DMS153 treated with DMSO at 0.1 percent for 48 hours (cell line): ENCODE data around the gene CCND3.
"Not testable (repeated sequence)": the region's sequence is repeated elsewhere in the genome, so short reads cannot be mapped to it uniquely, and the experiment has no call there.

ENCODE experiments used
- DNase-seq: peaks from one replicate; lab custom pipeline; 2025; ENCODE audit not compliant: unreplicated experiment; lab: John Stamatoyannopoulos, UW

CCND3 gene

DNA sequence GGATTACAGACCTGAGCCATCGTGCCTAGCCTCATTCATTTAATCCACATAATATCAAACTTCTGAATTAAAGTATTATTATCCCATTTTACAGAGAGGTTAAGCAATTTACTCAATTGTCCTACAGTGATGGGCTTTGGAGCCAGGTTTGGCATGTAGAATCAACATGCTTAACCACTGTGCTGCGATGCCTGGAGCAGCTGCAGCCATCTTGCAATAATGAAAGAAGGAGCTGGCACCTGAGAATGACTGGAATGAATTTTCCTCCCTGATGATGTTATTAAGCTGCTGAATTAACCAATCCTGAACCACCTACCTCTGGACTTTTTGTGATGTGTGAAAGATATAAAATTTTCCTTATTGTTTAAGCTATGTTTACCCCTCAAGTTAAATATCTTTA lies 13.1 kb upstream of the CCND3 start:
- DNase-seq = no peak

DNA sequence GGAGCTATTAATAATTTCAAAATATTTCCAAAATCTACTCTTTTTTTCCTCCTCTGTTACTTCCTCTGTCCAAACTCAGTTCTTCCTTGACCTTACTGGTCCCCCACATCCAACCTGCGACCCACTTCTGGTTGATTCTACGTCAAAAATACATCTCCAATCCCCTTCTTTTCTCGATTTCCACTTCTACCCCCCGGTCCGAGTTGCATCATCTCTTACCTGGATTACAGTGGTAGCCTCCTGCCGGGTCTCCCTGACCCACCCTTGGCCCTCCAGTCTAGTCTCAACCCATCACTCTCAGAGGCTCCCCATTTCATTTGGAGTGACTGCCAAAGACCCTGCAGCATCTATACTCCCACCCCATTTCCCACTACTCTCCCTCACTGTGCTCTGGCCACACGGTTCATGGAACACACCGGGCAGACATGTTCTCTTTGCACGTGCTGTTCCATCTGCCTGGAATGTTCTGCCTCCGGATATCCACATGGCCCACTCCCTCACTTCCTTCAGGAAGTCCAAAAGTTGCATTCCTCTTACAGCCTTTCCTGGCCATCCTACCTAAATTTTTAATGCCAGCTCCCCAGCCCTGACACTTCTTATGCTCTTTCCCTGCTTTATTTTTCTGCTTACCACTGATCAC lies 6.1 kb upstream of the CCND3 start:
- no peak for DNase-seq

DNA sequence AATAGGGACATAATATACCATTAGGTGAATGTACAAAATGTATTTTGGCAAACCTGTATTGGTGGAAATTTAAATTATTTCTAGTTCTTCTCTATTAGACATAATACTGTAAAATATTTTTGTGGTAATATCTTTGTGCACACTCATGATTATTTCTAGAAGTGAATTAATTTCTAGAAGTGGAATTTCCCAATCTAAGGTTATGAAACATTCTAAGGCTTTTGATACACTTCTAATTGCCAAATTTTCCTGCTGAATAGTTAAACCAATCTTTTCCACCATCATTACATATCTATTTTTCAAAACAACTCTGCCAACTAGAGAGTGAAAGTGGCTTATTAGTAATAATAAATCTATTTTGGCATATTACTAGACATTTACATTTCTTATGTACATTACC lies 1.8 kb upstream of the CCND3 start:
- DNase-seq = no peak

DNA sequence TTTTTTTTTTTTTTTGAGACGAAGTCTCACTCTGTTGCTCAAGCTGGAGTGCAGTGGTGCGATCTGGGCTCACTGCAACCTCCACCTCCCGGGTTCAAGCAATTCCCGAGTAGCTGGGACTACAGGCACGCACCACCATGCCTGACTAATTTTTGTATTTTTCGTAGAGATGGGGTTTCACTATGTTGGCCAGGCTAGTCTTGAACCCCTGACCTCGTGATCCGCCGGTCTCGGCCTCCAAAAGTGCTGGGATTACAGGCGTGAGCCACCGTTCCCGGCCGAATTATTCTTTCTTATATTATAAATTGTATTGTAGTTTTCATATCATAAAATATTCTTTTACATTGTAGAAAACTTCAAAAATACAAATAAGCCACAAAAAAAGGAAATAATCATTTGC lies 1.3 kb upstream of the CCND3 start:
- DNase-seq = not testable (repeated sequence)

DNA sequence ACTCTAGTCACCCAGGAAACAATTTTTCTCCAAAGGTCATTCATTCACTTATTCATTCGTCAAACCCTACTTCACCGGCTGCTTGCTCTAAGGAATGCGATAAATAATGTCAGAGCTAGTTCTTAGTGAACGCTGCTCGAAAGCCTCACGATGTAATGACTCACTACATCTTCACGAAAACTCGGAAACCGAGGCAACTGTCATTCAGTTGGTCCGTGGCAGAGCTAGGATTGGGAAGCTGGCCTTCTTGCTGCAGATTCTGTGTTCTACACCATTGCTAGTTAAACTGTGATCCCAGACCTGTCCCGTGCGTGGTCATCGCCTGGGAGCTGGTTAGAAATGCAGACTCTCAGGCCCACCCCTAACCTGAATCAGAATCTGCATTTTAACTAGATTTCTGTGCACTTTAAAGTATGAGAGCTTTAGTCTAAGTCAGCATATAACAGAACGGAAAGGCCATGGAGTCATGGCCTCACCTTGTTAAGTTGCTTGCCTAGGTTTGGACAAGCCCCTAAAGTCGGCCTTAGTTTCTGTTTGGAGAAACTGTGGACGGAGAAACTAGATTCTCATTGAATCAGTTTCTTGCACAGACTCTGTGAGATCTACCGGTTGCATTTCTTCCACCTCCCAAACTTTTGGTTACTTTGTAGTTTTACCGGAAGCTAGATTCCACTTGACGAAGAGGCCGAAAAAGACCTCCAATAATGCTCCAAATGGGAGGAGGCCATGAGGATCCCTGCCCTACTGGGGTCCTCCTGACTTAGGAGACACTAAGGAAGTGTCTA lies 651 bp upstream of the CCND3 start:
- DNase-seq = no peak

DNA sequence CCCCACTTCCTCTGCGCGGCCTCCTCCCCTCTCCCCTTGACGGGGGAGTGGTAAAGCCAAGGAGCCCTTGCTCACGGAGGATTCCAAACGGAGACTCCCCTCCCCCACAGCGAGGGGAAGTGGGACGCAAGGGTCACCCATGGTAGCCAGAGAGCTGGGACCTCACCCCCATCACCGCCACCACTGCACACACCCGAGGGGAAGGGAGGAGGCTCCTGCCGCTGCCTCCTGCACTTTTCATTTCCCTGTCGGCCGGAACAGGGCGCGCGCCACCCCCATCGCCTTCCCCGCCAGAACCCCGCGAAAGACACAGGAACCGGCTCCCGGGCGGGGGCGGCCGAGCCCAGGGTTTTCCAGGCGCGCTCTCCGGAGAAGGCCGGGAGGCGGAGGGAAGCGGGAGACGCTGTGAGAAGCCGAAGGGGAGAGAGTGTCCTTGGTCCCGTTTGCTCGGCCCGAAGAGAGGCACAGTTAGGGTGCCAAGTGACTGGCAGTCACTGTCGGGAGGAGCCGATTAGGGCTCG lies 789 bp downstream of the CCND3 start:
- no peak for DNase-seq

DNA sequence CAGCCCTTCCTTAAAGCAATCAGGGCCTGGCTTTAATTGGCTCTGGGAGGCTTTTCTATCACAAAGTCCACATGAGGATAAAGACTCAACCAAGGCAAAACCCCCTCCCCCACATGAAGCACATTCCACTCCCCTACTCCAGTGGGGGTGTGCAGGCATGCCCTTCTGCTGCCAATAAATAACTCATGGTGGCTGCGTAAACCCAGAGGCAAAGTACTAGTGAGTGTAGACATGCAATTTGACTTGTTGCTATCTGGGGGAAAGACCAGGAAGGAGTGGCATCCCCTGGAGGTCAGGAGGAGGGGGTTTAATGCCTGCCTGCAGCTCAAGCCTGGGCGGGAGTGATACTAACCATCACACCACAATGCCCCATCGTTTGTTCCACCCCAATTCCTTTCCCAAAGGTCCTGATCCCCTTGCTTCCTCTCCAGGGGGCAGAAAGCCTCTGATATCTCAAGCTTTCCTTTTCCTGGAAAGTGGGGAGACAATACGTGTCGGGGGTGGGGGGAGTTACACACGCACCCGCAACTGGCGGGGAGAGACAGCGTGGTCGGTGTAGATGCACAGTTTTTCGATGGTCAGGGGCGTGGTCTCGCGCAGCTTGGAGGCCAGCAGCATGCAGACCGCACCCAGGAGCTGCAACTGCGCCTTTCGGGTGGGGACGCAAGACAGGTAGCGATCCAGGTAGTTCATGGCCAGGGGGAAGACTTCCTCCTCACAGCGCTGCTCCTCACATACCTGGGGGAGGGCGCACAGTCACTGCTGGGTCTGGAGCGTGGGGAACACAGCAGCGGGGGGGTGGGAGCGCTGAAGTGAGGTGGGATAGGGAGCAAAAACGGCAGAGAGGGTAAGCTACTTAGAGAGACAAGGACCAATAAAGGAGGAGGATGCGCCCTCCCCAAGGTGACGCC lies 1.5 kb downstream of the CCND3 start:
- DNase-seq = no peak

DNA sequence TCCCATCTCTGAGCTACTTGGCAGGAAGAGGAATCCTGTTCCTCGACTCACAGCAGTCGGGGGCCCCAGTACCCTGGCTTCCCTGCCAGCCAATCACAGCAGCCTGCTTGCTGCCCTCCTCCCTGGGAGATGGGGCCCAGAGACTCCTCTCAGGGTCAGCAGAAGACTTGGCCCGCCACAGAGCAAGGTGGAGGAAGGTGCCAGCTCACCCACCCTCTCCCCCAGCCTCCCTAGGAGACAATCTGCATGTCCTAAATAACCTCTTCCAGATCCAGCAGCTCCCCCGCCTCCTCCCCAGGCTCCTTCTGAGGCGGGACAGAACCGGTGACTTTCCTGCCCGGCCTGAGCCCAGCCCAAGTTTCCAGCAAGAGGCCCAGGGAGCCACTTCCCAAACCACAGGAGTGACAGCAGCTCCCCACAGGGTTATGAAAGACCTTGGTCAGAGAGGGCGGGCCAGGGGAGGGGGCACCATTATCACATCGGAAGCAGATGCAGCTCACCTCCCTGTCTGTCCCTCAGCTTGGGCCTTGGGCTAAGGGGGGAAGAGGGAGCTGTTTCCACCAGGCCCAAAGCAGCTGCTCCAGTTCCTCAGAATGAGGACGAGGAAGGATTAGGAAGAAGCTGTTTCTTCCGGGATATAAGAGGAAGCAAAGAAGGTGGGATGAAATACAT lies 2.3 kb downstream of the CCND3 start:
- DNase-seq = no peak

DNA sequence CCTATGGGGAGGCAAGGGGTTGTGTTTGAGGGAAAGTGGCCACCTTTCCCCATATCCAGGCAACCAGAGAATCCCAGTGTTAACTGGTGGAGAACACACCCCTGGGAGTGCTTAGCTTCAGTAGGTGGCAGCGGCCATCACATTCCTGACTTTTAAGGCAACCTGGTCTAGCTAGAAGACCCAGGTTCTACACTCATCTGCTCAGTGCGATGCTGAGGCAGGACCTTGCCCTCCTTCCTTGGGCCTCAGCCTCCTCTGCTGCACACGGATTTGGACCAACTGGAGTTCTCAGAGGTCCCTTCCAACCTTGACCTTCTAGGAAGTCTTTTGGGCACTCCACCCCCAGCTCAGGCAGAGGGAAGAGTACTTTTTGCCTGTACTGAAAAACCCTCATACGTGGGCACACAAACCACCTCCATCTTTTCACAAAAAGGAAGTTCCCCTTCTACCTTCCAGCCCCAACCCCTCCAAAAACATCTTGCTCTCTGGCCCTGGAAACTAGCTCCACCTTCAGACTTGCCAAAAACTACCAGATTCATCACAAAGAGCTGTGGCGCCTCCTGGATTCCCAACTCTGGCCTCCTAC lies 2.9 kb downstream of the CCND3 start:
- no peak for DNase-seq

DNA sequence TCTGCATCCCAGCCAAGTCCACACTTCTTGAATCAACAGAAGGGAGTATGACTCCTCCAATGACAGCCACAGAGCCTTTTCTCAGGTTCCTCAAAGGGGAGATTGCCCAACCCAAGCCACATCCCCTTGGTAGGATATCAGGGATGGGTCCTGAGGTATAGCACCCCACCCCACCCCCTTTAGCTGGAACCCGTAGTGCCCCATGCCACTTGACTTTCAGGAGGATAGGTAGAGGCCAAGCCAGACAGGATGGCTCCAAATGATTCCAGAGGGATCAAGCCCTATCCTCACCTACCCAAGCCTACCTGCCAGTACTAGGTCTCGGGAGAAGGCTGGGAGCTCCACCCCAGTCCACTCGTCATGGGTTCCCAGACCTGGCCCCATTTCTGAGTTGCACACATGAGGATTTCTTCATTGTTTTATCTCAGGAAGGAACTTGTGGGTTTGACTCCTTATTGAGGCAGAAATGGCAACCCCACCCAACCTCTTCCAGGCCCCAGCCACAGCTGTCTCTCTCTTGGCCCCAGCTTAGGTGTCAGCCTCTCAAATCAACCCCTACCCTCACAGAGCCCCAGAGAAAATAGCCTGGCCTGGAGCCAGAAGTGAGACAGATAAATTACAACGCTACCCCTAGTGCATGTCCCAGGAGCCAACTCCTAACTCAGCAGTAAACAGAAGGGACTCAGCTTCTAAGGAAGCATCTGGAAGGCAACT lies 3.6 kb downstream of the CCND3 start:
- no peak for DNase-seq

DNA sequence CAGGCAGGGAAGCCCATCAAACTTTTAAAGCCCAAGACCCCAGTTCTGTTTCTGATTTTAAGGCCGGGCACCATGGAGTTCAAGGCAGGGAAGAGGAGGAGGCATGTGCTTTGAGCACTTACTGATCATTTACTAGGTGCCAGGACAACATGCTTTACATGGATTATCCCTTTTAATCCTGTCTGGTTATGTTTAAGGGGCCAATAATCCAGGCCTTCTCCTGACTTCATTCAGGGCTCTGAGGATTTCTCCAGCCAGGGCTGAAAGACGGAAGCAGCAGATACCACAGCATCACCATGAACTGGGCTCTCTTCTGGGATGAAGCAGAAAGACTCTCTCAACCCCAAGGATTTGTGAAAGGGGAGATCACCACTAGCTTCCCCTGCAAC lies 4.1 kb downstream of the CCND3 start:
- DNase-seq = no peak

DNA sequence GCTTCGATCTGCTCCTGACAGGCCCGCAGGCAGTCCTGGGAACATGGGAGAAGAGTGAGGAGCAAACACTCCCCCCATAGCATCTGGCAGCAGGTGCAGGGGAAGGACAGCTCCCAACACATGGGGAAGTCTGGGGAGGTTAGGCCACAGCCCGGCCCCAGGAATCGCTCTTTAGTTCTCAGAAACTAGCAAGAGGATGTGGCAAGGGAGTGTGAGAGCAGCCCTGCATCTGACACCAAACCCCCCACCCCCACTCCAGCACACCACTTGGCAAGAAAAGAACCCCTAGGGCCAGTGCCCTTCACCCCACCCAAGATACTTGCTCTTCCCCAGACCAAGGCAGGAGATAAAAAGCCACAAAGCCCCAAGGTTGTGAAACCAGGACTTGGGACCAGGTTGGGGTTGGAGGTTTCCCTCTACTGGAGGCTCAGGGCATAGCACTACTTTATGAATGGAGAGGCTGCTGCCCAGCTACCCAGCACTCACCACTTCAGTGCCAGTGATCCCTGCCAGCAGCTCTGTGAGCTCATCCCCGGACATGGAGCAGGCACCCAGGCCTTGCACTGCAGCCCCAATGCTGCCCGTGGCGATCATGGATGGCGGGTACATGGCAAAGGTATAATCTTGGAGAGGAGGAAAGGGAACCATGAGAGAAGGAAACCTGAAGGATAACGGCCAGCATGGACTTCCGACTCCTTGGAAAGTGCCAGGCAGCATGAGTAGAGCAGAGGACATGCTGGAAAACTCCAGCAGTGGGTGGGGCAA lies 5.4 kb downstream of the CCND3 start:
- peak; percentile 36 for DNase-seq

DNA sequence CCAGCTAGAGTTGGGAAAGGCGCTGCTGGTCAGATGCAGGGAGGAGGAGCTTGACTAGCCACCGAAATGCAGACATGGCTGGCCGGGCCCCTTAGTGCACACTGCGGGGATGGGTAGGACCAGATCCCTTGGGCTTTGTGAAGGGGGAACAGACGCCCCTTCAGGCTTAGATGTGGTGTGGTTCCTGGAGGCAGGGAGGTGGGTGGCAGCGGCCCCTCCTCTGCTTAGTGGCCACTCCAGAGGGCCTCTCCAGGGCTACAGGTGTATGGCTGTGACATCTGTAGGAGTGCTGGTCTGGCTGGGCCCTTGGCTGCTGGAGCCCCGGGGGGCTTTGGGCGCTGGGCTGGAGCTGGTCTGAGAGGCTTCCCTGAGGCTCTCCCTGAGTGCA lies 5.9 kb downstream of the CCND3 start:
- no peak for DNase-seq

DNA sequence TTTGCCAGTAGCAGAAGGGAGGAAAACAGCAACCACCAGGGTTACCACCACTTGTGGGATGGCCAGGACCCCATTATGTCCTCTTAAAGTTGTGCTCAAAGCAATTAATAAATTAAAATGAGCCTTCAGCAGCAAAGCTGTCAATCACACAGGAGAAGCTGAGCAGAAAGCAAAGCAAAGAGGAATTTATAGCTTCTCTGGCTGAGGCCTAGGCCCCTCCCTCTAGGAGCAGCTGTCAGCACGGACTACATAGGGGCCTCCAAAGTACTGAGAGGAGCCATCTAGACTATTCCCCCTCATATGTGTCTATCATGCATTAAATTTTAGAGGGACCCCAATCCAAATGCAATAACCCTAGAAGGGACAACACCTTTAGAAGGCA lies 6.4 kb downstream of the CCND3 start:
- no peak for DNase-seq

DNA sequence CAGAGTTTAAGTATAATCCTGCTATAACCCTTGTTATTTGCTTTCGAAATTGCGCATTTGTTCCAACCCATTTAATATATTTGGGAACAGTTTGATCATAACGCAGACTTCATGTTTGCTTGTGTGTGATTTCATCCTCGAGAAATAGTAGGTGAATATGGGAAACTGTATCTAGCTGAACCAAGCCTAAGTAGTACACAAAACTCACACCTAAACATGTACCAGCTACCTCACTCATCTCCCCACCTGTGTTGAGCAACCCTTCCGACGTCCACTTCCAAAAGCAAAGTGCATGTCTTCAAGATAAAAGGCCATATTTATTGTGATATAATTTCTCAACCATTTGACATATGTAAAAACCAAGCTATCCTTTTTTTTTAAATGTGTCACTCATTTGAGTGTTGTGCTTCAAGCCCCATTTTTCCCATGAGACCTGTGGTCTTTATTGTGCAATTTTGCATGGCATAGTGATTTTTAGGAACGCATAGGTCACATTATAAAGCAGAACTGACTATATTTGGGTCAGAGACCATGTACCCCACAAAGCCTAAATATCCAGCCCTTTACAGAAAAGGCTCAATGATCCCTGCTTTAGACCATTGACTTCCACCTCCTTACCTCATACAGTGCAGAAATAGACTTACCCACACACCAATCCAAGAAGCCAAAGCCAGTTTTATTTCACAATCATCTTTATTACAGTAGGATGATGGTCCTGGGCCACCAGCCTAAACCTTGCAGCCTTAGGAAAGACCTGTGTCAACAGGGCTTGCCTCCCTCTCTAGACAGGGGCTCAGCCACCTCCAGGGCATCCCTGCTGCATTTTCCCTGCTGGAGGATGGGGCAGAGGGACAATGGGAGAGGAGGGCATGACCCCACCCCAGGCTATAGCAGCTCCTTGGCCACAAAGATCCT lies 7.1 kb downstream of the CCND3 start:
- no peak for DNase-seq

DNA sequence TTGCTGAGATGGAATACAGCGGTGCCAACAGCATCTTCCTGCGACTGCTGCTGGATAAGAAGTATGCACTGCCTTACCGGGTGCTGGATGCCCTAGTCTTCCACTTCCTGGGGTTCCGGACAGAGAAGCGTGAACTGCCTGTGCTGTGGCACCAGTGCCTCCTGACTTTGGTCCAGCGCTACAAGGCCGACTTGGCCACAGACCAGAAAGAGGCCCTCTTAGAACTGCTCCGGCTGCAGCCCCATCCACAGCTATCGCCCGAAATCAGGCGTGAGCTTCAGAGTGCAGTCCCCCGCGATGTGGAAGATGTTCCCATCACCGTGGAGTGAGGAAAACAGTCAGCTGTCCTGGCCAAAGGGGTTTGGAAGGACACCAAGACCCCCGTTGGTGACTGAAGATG lies 9.2 kb downstream of the CCND3 start:
- no peak for DNase-seq

DNA sequence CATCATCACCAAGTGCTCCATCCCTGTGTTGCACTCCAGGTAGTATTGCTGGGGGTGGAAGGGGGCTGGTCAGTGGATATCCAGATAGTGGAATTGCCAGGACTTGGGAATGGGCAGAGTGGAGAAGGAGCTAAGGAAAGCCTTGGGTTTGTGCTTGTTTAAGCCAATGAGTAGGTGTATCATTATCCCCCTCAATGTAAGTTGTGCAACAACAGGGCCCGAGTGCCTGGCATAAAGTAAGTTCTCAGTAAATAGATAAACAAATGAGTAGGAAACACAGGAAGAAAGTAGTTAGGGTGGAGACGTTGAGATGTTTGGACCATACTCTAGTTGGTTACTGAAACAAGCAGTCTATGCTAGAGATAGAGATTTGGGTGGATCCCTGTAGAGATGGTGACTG lies 9.8 kb downstream of the CCND3 start:
- DNase-seq = no peak

DNA sequence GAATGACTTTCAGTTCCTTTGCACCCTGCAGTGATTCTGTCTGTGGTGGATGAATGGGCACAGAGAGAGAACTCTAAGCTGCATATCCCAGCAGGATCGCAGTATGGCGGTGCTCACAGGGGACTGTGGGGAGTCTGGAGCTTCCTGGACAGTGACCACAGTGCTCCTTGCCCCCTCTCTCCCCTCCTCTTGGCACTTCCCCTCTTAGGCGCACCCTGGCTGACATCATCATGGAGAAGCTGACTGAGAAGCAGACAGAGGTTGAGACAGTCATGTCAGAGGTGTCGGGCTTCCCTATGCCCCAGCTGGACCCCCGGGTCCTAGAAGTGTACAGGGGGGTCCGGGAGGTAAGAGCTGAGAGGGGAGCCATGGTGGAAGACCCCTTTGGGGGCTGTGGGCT lies 11.7 kb downstream of the CCND3 start:
- DNase-seq = no peak
